SK-N-SH treated with all-trans-retinoic acid at 6 μM for 48 hours (cell line): ENCODE measurements around the gene RAB30.

Source experiments
- ATAC-seq: fragments of 200-7000 bp; cut with Tn5 transposase; 3 replicates; pipeline ENCODE4 v1.9.1; 2020; ENCODE audit warnings: mild to moderate bottlenecking, moderate library complexity
- ARNTL ChIP-seq: fragments of 450-650 bp; formaldehyde crosslinking; IDR thresholded peaks from 2 replicates; pipeline ENCODE4 v1.5.0; 2020; ENCODE audit warnings: low read depth, mild to moderate bottlenecking, moderate library complexity, borderline replicate concordance
- CSDC2 ChIP-seq: fragments of 250-450 bp; sonication (Bioruptor Pico); IDR thresholded peaks from 2 replicates; pipeline ENCODE4 v1.5.0; 2020; ENCODE audit warnings: mild to moderate bottlenecking, moderate library complexity
- ESRRG ChIP-seq: fragments of 250-450 bp; sonication (Bioruptor Pico); IDR thresholded peaks from 2 replicates; pipeline ENCODE4 v1.6.1; 2021; ENCODE audit warnings: mild to moderate bottlenecking
- GLIS3 ChIP-seq: fragments of 250-450 bp; sonication (Bioruptor Pico); IDR thresholded peaks from 2 replicates; pipeline ENCODE4 v1.5.0; 2020; ENCODE audit warnings: mild to moderate bottlenecking, moderate library complexity
- ISL1 ChIP-seq: fragments of 250-450 bp; sonication (Bioruptor Pico); IDR thresholded peaks from 2 replicates; pipeline ENCODE4 v2.1.2; 2022; ENCODE audit warnings: mild to moderate bottlenecking, moderate library complexity
- RARB ChIP-seq: fragments of 250-450 bp; sonication (Bioruptor Pico); IDR thresholded peaks from 2 replicates; pipeline ENCODE4 v1.8.0; 2021; ENCODE audit warnings: mild to moderate bottlenecking, moderate library complexity
- TOX ChIP-seq: fragments of 250-450 bp; sonication (Bioruptor Pico); IDR thresholded peaks from 2 replicates; pipeline ENCODE4 v1.8.0; 2021; ENCODE audit warnings: mild to moderate bottlenecking, moderate library complexity, borderline replicate concordance
- ZC3H10 ChIP-seq: fragments of 250-450 bp; sonication (Bioruptor Pico); IDR thresholded peaks from 2 replicates; pipeline ENCODE4 v1.5.1; 2021; ENCODE audit warnings: mild to moderate bottlenecking, moderate library complexity
- ZFP30 ChIP-seq: fragments of 450-650 bp; formaldehyde crosslinking; IDR thresholded peaks from 2 replicates; pipeline ENCODE4 v1.5.0; 2022; ENCODE audit warnings: mild to moderate bottlenecking, moderate library complexity
- ZNF565 ChIP-seq: fragments of 450-650 bp; formaldehyde crosslinking; conservative IDR thresholded peaks from 2 replicates; pipeline ENCODE4 v1.5.0; 2020; ENCODE audit warnings: low read depth, mild to moderate bottlenecking, moderate library complexity
- ZNF70 ChIP-seq: fragments of 450-650 bp; formaldehyde crosslinking; IDR thresholded peaks from 2 replicates; pipeline ENCODE4 v1.5.0; 2020; ENCODE audit warnings: mild to moderate bottlenecking, moderate library complexity
- ZNF8 ChIP-seq: fragments of 450-650 bp; formaldehyde crosslinking; IDR thresholded peaks from 2 replicates; pipeline ENCODE4 v1.5.0; 2020; ENCODE audit warnings: mild to moderate bottlenecking, moderate library complexity
- TF ChIP-seq, protein P1 (sequence below): fragments of 250-450 bp; sonication (Bioruptor Pico); IDR thresholded peaks from 2 replicates; pipeline ENCODE4 v1.5.0; 2020; ENCODE audit warnings: mild to moderate bottlenecking, moderate library complexity
- TF ChIP-seq, protein P2 (sequence below): fragments of 250-450 bp; sonication (Bioruptor Pico); IDR thresholded peaks from 2 replicates; pipeline ENCODE4 v1.8.0; 2020; ENCODE audit warnings: mild to moderate bottlenecking, moderate library complexity, borderline replicate concordance
- TF ChIP-seq, protein P3 (sequence below): fragments of 250-450 bp; sonication (Bioruptor Pico); IDR thresholded peaks from 2 replicates; pipeline ENCODE4 v1.5.1; 2020; ENCODE audit warnings: low read depth, mild to moderate bottlenecking, moderate library complexity
- TF ChIP-seq, protein P4 (sequence below): fragments of 250-450 bp; sonication (Bioruptor Pico); IDR thresholded peaks from 2 replicates; pipeline ENCODE4 v1.8.0; 2021; ENCODE audit warnings: low read depth, mild to moderate bottlenecking, moderate library complexity, borderline replicate concordance
- TF ChIP-seq, protein P5 (sequence below): fragments of 250-450 bp; sonication (Bioruptor Pico); IDR thresholded peaks from 2 replicates; pipeline ENCODE4 v1.5.1; 2021; ENCODE audit warnings: mild to moderate bottlenecking, moderate library complexity

Gene RAB30

DNA sequence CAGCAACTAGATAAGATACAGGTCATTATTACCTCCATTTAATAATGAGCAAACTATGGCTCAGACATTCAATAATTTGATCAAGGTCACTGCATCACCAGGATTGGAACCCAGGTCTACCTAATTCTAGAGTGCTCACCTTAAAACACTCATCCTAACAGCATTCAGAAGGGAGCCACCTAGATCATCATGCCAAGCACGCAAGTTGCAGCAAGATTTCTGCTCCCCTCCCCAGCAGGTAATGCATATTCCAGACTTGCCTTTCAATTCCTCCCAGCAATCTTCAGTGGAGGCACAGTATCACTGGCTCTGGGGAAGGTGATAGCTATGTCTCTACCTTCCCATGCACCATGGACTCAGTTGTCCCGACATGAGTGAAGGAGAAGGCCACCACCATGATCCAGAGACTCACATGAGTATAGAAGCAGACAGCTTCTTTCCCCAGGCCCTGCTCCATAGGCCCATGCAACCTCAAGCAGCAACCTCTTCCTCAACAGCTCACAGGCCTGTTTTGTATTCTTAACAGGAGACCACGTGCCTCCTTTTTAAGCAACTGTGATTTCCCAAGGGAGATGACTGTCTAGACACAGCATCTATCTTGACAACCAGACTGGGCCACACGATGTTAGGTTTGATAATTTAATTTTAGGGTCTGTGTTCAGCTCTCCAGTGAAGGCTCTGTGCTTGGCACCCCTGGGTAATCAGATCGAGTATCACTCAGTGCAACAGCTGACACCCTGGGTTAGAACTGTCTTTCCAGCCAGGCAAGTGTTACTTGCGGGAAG is 36.4 kb downstream of the RAB30 start:
- no peak for ATAC-seq

DNA sequence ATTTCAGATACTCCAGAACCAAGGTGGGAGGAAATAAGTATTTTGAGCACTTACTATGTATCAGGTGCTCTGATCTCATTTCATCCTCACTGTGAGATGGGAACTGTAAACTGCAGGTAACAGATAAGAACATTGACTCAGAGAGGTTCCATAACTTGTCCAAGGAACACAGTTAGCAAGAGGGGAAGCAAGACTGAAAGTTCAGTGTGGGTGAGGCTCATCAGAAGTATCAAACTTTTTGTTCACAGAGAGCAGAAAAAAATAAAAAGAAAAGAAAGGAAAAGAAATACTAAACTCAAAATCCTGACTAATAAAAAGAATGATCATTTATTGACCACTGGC is 37.1 kb downstream of the RAB30 start:
- TF ChIP-seq CSDC2 (CRISPR knock-in tag) (no peak), ZNF70 (CRISPR knock-in tag) (no peak)
- TF ChIP-seq, all 23 proteins: peak for 0
- ATAC-seq: peak; percentile 3; the same call in 2 of the 3 replicates

More for the DNA sequence above, 36.4 kb downstream of the RAB30 start:
- TF ChIP-seq, protein P1, sequence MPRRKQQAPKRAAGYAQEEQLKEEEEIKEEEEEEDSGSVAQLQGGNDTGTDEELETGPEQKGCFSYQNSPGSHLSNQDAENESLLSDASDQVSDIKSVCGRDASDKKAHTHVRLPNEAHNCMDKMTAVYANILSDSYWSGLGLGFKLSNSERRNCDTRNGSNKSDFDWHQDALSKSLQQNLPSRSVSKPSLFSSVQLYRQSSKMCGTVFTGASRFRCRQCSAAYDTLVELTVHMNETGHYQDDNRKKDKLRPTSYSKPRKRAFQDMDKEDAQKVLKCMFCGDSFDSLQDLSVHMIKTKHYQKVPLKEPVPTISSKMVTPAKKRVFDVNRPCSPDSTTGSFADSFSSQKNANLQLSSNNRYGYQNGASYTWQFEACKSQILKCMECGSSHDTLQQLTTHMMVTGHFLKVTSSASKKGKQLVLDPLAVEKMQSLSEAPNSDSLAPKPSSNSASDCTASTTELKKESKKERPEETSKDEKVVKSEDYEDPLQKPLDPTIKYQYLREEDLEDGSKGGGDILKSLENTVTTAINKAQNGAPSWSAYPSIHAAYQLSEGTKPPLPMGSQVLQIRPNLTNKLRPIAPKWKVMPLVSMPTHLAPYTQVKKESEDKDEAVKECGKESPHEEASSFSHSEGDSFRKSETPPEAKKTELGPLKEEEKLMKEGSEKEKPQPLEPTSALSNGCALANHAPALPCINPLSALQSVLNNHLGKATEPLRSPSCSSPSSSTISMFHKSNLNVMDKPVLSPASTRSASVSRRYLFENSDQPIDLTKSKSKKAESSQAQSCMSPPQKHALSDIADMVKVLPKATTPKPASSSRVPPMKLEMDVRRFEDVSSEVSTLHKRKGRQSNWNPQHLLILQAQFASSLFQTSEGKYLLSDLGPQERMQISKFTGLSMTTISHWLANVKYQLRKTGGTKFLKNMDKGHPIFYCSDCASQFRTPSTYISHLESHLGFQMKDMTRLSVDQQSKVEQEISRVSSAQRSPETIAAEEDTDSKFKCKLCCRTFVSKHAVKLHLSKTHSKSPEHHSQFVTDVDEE (CRISPR knock-in tag): no peak
- no peak for TF ChIP-seq ZNF70 (CRISPR knock-in tag)
- TF ChIP-seq, protein P2, sequence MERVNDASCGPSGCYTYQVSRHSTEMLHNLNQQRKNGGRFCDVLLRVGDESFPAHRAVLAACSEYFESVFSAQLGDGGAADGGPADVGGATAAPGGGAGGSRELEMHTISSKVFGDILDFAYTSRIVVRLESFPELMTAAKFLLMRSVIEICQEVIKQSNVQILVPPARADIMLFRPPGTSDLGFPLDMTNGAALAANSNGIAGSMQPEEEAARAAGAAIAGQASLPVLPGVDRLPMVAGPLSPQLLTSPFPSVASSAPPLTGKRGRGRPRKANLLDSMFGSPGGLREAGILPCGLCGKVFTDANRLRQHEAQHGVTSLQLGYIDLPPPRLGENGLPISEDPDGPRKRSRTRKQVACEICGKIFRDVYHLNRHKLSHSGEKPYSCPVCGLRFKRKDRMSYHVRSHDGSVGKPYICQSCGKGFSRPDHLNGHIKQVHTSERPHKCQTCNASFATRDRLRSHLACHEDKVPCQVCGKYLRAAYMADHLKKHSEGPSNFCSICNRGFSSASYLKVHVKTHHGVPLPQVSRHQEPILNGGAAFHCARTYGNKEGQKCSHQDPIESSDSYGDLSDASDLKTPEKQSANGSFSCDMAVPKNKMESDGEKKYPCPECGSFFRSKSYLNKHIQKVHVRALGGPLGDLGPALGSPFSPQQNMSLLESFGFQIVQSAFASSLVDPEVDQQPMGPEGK: no peak
- TF ChIP-seq, protein P3, sequence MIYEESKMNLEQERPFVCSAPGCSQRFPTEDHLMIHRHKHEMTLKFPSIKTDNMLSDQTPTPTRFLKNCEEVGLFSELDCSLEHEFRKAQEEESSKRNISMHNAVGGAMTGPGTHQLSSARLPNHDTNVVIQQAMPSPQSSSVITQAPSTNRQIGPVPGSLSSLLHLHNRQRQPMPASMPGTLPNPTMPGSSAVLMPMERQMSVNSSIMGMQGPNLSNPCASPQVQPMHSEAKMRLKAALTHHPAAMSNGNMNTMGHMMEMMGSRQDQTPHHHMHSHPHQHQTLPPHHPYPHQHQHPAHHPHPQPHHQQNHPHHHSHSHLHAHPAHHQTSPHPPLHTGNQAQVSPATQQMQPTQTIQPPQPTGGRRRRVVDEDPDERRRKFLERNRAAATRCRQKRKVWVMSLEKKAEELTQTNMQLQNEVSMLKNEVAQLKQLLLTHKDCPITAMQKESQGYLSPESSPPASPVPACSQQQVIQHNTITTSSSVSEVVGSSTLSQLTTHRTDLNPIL (CRISPR knock-in tag): no peak
- TF ChIP-seq, protein P4, sequence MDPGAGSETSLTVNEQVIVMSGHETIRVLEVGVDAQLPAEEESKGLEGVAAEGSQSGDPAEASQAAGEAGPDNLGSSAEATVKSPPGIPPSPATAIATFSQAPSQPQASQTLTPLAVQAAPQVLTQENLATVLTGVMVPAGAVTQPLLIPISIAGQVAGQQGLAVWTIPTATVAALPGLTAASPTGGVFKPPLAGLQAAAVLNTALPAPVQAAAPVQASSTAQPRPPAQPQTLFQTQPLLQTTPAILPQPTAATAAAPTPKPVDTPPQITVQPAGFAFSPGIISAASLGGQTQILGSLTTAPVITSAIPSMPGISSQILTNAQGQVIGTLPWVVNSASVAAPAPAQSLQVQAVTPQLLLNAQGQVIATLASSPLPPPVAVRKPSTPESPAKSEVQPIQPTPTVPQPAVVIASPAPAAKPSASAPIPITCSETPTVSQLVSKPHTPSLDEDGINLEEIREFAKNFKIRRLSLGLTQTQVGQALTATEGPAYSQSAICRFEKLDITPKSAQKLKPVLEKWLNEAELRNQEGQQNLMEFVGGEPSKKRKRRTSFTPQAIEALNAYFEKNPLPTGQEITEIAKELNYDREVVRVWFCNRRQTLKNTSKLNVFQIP: no peak
- no peak for TF ChIP-seq ISL1 (CRISPR knock-in tag)
- TF ChIP-seq, protein P5, sequence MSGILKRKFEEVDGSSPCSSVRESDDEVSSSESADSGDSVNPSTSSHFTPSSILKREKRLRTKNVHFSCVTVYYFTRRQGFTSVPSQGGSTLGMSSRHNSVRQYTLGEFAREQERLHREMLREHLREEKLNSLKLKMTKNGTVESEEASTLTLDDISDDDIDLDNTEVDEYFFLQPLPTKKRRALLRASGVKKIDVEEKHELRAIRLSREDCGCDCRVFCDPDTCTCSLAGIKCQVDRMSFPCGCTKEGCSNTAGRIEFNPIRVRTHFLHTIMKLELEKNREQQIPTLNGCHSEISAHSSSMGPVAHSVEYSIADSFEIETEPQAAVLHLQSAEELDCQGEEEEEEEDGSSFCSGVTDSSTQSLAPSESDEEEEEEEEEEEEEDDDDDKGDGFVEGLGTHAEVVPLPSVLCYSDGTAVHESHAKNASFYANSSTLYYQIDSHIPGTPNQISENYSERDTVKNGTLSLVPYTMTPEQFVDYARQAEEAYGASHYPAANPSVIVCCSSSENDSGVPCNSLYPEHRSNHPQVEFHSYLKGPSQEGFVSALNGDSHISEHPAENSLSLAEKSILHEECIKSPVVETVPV (CRISPR knock-in tag): no peak
- no peak for TF ChIP-seq CSDC2 (CRISPR knock-in tag)
- no peak for TF ChIP-seq ZC3H10
- TF ChIP-seq ZNF8 (CRISPR knock-in tag): no peak
- no peak for TF ChIP-seq ZFP30
- TF ChIP-seq ESRRG (CRISPR knock-in tag): no peak

DNA sequence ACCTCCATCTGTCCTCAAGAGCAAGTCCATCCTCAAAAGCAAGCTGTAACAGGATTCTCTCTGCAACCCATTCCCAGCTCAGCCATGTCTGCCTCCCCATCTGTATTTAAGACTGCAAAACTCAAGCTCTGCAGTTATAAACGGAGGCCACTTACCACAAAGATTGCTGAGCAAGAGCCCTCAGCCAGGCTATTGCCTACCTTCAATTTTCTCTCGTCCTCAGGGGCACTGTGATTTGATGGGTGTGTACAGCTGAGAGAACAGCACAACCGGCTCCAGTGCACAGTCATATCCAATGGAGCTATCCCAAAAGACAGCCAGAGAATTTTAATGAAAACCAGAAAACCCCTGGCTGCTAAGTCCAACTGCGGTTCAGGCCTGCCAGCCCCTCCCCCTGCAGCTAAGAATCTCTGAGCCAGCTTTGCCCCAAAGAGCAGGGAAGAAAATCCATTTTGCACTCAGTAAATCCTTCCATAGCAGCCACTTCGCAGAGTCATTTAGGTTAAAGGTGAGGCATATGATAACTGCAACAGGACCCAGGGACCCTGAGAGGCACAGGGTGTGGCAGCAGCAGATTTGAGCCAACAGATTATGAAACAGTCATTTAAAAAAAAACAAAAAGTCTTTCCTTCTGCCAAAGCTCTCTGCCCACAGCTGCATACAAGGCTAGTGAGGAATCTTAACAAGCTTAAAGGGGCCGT is 37.6 kb downstream of the RAB30 start:
- ATAC-seq: peak; percentile 94
- TF ChIP-seq, protein P1 (CRISPR knock-in tag): peak; percentile 84; the same call in 1 of the 2 replicates
- TF ChIP-seq ARNTL (CRISPR knock-in tag): no peak
- TF ChIP-seq, protein P2: no peak
- TF ChIP-seq GLIS3 (CRISPR knock-in tag): no peak
- TF ChIP-seq ZNF565: no peak
- TF ChIP-seq, protein P3 (CRISPR knock-in tag): no peak
- TF ChIP-seq ISL1 (CRISPR knock-in tag): peak; percentile 43; the same call in 1 of the 2 replicates
- TF ChIP-seq RARB: no peak
- TF ChIP-seq, protein P4: no peak
- TF ChIP-seq TOX: no peak
- TF ChIP-seq ZFP30: no peak
